ENCODE data around the gene CLSTN2.

The CLSTN2 gene

GRCh38 chr3:140470211-140470610 is 535.2 kb downstream of the CLSTN2 start:
- DNase-seq: no peak

DNA sequence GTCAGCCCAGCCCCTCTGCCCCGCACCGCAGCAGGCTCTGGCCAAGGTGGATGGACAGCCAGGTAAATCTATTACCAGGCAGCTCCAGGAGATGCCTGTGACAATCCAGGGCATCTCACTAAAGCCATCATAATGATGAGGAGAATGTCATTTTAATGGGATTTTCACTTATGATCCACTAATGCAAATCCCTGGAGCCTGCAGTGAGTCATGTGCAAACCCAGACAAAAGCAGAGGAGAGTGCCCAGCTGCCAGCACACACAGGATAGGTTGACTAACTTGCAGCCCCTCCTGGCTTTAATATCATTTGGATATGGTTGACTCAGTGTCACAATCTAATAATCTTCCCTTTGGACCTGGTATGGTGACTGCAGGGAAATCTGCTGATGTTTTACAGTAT is 536.0 kb downstream of the CLSTN2 start:
- peak; percentile 29 for DNase-seq

DNA sequence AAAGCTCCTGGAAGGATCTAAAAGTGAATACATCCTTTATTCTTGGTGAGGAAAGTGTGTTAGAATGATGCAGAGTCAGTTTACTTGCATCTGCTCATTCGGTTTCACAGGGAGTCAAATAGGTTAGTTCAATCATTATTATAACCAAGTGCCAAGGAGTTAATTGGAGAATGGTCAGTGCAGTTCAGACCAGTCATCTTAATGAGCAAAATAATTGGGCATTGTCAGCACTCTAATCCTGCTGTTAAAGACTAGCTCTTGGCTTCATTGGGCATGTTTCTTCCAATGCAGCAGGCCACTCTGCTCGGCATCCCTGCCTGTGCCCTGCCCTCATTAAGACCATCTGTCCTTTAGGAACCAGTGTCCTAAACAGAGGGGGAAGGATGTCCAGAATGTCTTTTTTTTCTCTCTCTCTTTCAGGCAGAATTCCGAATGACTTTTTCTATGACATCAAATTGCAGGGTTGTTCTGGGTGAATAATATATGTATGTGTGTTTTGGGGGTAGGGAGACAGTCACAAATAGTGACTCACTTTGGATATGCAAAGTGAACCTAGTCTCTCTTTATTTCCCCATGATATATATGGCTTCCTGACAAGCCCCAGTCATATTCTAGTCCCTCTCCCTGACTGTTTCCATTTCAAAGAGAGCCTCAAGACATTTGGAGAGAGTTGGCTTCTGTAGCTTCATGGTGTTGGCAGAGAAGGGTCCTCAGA is 537.5 kb downstream of the CLSTN2 start:
- DNase-seq: no peak

DNA sequence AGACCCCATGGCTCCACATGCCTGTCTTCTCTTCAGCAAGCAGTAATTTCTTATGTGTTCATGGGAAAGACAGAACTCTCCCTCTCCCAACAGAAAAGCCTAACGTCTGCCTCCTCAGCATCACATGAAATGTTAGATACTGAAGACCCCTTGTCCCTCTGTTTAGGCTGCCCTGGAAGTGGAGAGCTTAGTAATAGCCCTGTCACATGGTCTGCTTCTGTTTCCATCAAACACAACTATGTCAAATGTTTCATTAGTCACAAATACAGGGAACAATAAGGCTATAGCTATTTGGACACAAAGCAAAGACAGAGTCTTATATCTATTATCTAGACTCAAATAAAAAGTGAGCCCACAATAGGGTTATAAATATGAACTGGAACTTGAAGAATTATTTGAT is 552.6 kb downstream of the CLSTN2 start:
- DNase-seq: no peak

- DNase-seq: no peak
These were observed 558.3 kb downstream of the CLSTN2 start for GRCh38 chr3:140493271-140493670.

DNA sequence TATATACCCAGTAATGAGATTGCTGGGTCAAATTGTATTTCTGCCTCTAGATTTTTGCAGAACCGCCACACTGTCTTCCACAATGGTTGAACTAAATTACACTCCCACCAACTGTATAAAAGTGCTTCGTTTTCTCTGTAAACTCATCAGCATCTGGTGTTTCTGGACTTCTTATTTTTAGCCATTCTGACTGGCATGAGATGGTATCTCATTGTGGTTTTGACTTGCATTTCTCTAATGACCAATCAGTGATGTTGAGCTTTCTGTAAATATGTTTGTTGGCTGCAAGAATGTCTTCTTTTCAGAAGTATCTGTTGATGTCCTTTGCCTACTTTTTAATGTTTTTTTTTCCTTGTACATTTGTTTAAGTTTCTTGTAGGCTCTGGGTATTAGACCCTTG is 560.0 kb downstream of the CLSTN2 start:
- DNase-seq: no peak

- no peak for DNase-seq
These were observed 562.3 kb downstream of the CLSTN2 start for GRCh38 chr3:140497331-140497730.

DNA sequence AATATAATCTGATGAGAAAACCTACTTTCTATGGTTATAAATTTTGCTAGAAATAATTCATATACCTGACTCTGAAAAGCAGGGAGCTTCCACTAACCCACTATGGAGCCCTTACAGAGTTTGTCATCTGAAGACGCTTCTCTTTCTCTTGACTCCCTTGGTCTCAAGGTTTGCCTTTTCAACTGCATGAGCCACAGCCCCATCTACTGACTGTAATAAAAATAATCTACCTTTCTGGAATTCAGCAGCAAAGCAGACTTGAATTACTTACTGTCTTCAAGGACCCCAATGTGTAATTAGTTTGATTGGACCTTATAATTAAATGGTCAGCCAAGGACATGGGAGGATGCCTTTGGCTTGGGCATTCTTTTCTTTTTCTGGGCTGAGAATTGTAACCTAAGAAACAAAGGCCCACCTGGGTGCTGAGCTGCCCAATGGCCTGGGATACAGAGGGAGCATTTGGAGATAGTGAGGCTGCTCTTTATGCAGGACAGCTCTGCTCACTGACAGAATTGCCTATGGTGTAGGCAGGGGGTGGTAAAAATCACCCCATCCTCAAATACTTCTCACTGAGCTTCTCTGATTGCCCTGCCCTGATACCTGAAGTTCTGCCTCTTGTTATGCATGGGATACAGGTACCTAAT is 564.3 kb downstream of the CLSTN2 start:
- peak; percentile 50 for DNase-seq

GRCh38 chr3:140500473-140500872 is 565.5 kb downstream of the CLSTN2 start:
- no peak for DNase-seq

DNA sequence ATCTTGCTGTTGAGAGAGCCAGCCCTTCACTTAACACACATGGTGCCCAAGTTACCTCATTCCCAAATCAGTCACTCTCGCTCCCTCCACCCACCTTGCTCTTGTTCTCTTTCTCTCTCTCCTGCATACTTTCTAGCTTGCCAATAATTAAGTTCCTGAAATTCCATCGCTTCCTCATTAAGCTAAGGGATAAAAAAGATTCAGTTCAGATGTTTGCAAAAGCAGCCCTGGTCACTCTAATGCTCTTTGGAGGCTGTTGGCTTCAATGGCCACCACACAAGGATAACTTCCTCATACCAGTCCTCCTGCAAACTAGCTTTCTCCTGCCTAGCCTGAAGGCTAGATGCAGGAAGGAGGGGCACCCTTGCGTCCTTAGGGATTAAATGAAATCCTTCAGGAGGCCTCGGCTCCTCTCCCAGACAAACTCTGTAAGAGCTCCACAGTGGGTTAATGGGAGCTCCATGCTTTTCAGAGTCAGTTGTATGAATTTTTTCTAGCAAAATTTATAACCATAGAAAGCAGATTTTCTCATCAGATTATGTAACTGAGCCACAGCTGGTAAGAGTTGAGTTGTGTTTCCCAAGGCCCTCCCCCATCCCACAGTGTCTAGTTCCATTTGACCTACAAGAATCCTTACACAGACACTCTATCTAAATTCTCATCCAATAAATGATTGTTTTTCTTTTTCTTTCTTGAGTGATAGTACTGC is 566.2 kb downstream of the CLSTN2 start:
- peak; percentile 19 for DNase-seq

DNA sequence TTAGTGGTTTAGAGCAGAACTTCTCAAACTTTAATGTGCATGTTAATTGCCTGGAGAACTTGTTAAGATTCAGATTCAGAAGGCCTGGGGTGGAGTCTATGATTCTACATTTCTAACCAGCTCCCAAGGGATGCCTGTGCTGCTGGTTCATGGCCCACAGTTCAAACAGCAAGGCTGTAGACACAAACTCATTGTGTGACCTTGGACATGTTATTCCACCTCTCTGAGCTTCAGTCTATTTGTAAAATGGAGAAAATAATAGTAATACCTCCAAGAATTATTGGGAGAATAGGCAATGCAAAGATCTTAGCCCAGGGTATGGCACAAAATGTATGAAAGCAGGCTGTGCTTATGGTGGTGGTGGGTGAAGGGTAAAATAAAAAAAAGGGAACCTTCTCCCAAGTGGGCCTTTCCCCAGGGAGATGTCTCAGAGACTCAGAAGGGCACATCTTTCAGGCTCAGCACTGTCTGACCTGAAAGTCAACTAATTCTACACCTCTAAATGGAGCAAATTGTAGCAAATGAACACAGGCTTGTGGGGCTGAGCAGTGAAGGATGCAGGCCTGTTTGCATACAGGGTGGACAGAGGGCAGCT is 566.9 kb downstream of the CLSTN2 start:
- DNase-seq: no peak

- DNase-seq: peak; percentile 43
These were observed 570.2 kb downstream of the CLSTN2 start for GRCh38 chr3:140505213-140505612.

- DNase-seq: no peak
These were observed 570.9 kb downstream of the CLSTN2 start for GRCh38 chr3:140505876-140506275.

- no peak for DNase-seq
These were observed 573.6 kb downstream of the CLSTN2 start for GRCh38 chr3:140508550-140508949.

GRCh38 chr3:140509534-140509933 is 574.5 kb downstream of the CLSTN2 start:
- DNase-seq: no peak

DNA sequence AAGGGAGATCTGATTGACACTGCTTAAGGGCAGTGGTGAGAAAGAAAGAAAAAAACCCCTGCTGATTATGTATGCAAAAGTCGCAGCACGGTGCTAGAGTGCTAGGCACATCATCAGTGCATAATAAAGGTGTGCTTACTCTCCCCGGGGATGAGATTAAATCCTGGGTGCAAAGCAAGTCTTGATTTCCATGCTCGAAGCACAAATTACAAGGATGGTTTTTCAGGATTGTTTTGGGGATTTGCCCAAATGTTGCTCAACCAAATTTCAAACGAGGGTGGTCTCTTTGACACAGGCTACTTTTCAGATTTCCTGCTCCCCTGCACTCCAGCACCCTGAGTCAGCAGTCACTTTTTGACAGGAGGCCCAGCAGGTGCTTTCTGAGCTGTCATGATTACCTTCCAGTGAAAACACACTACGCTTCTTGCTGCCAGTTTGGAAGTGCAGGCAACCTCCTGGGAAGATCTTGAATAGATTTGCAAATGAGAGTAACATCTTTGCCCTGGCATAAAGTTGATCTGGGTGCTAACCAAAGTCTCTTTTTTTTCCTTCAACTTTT is 575.4 kb downstream of the CLSTN2 start:
- DNase-seq: no peak

GRCh38 chr3:140521751-140522445 is 586.9 kb downstream of the CLSTN2 start:
- DNase-seq: no peak

DNA sequence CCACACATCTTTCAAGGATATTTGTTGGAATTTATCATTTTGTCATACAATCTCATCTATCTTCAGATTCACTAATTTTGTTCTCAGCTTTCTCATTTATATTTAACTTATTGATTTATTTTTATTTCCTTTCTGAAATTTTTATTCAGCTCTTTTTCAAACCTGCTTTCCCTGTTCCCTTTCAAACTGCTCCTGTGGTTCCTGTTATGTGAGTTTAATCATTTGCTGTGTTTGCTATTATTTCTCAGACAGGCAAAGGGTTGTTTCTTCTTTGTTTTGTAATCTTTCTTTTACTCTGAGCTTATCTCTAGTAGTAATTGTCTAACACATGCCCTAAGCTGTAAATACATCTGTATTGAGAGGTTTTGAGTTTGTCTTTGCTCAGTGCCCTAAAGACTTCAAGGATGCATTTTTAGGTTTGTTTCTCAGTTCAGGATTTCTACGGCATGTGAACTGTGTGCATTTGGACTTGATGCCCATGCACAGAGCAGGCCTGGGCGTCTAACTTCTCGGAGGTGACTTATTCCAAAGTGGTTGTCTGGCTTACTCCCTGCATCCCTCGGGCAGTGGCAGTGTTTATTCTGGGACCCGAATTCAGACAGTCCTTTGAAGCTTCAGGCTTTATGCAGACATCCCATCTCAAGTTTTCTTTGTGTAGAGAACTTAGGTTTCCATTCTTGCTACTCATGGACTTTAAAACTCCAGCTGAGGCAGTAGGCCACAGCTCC is 587.8 kb downstream of the CLSTN2 start:
- DNase-seq: no peak

GRCh38 chr3:140523600-140523999 is 588.6 kb downstream of the CLSTN2 start:
- DNase-seq: no peak

GRCh38 chr3:140527156-140527555 is 592.2 kb downstream of the CLSTN2 start:
- no peak for DNase-seq

DNA sequence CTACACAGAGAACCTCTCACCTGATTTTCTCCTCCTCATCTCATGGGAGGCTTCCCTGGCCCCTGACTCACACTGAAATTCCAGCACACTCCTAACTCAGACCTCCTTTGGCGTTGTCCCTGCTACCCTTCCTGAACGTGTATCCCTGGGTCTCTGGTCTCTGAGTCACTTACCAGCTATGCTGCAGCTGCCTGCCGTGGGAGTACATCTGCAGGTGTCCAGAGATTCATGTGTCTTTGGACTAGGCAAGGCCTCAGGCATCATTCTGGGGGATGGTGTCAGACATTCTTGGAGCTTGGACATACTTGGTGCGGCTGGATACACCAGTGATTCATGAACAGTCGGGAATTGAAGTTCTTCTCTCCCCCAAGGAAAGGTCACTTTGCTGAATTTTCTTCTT is 594.1 kb downstream of the CLSTN2 start:
- DNase-seq: no peak

DNA sequence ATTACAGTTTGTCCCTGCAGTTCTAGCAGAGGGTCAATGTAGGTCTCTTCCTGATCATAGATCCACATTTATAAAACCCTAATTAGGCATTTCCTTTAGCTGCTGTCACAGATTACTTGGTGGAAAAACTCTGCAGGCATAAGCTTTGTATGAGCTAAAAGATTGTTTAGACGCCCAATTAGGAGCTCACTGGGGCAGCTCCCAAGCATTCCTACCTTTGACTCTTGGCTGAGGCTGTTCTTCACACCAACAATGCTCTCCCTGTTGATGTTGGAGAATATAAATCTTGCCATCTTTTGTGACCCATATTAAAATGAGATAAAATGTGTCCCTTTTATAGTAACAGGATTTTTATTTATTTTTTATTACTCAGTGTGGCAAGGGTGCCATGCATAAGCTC is 594.6 kb downstream of the CLSTN2 start:
- no peak for DNase-seq
